ENCODE measurements around the gene MAPK12. TPM values are rescaled to one million over a fixed set of nuclear protein-coding genes. Genes with fewer than 3 reads are reported as not detected.

MAPK12 gene
- total RNA-seq, 1 experiment from 2014 or later: 33.3 TPM

DNA sequence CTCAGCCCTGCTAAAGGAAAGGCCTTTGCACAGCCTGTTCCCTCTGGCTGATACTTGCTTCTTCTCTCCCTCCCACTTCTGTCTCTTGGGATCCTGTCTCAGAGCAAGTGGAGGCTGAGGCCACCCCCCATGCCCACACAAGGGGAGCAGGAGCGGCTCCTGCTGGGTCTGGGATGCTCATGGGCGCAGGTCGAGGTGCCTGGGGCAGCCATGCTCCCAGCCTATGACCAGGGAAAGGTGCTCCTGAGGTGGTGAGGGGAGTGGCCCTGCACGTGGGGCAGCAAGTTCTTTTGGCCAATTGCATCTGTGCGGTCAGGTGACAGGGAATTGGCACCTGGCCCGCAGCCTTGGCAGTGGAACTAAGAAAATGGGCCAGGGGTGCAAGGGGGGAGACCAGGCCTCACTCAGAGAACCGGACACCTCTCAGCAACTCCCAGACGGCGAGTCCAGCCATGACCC, 7.2 kb upstream of the MAPK12 start:
- DNase-seq (ENCODE audit: low spot score): no peak

GRCh38 chr22:50267591-50268390, 6.3 kb upstream of the MAPK12 start:
- no peak for DNase-seq (ENCODE audit: low spot score)

- no peak for DNase-seq (ENCODE audit: low spot score)
Observed at GRCh38 chr22:50266994-50267393, 5.5 kb upstream of the MAPK12 start.

GRCh38 chr22:50264946-50265669, 3.6 kb upstream of the MAPK12 start:
- no peak for DNase-seq (ENCODE audit: low spot score)

GRCh38 chr22:50264104-50264745, 2.7 kb upstream of the MAPK12 start:
- DNase-seq (ENCODE audit: low spot score): no peak

- no peak for DNase-seq (ENCODE audit: low spot score)
Observed at GRCh38 chr22:50262973-50263617, 1.6 kb upstream of the MAPK12 start.

- peak; percentile 63 for DNase-seq (ENCODE audit: low spot score)
Observed at GRCh38 chr22:50262460-50262911, 1.0 kb upstream of the MAPK12 start.

DNA sequence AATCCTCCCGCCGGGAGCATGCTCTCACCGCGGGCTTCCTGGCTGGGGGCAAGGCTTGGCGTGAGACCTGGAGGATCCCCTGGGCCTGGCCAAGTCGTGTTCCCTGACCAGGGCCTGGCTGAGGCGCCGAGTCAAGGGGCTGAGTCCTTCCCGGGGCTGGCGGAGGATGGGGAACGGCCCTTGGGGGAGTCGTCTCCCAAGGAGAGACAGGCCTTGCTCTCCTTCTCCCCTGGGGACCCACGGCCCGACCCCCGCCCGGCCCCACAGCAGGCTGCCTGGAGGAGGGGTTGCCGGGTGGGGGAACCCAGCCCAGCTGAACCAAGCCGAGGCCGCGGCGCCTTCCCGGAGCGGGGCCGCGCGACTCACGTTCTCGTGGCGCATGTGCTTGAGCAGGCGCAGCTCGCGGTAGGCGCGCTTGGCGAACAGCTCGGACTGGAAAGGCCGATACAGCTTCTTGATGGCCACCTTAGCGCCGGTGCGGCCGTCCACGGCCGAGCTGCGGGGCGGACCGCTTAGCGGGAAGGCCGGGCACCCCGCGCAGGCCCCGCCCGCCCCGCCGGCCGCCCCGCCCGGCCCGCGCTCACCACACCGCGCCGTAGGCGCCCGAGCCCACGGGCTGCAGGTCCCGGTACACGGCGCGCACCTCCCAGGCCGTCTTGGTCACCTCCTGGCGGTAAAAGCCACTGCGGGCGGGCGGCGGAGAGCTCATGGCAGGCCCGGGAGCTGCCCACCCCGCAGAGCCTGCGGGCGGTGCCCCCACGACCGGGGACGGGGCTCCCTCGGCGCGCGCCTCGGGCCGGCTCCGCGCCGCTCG, 475 bp downstream of the MAPK12 start:
- DNase-seq (ENCODE audit: low spot score): no peak

DNA sequence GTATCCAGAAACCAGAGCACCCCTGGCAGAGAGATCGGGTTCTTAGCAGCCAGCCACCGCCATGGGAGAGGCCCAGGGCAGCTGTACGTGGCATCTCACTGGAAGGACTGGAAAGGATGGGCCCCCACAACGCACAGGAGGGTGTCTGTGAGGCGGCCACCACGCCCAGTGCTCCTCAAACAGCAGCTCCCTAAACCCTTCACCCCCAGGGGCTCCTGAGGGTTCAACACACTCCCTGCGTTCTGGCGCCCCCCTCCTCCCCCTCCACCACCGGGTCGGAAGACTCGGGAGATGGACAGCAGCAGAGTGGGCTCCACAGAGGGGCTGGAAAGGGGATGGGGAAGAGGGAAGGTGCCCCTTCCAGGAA, 1.1 kb downstream of the MAPK12 start:
- DNase-seq (ENCODE audit: low spot score): no peak

GRCh38 chr22:50259302-50259701, 2.2 kb downstream of the MAPK12 start:
- DNase-seq (ENCODE audit: low spot score): no peak

GRCh38 chr22:50258361-50259292, 2.9 kb downstream of the MAPK12 start:
- DNase-seq (ENCODE audit: low spot score): no peak

GRCh38 chr22:50257451-50258360, 3.8 kb downstream of the MAPK12 start:
- no peak for DNase-seq (ENCODE audit: low spot score)

DNA sequence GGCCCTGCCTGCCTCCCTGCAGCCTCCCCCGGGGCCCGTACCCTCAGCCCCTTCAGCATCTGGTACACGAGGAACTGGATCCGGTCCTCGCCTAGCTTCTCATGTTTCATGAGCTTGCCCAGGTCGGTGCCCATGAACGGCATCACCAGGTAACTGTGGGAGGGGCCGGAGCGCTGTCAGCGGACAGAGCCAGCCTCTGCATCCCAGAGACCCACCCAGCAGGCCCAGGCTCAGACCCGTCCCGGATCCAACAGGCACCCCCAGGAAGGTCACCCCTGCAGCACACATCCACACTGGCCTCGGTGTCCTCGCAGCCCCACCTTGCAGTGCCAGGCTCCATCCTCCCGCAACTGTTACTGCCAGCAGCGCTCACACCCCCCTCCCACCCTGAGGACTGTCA, 4.4 kb downstream of the MAPK12 start:
- no peak for DNase-seq (ENCODE audit: low spot score)

DNA sequence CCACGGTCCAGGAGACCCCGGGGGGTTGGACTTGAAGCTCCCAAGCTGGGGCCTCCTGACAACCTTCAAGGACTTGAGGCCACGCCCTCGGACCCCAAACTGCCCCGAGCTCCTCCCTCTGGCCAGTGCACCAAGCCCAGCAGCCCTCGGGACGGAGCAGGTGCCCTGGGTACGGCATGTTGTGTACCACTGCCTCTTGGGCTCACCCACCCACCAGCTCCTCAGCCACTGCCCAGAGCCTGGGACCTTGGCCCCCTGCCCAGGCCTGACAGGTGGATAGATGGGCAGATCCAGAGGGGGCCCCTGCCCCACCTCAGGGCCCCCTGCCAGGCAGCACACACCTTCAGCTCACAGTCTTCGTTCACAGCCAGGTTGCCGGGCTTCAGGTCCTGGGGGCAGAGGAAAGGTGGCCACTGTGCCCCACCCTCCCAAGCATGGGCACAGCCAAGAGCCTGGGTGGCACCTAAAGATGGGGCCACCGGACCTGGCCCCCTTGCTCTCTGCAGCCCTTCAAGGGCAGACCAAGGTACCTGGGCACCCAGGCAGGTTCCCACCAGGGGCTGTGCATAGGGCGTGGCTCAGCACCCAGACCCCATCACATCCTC, 5.1 kb downstream of the MAPK12 start:
- no peak for DNase-seq (ENCODE audit: low spot score)

DNA sequence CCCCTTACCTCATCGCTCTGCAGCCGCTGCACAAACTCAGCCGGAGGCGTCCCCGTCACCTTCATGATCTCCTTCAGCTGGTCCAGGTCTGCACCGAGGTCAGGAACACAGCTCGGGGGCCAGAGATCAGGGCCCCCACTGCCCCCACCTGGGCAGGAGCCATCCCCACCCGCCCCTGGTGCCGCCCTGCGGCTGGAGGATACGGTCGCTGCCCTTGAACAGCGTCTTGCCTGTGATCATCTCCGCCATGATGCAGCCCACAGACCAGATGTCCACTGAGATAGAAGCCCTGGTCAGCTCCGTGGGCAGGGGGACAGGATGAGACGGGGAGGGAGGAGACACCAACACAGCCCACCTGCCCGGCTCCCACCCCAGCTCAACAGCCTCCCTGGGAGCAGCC, 5.9 kb downstream of the MAPK12 start:
- no peak for DNase-seq (ENCODE audit: low spot score)

DNA sequence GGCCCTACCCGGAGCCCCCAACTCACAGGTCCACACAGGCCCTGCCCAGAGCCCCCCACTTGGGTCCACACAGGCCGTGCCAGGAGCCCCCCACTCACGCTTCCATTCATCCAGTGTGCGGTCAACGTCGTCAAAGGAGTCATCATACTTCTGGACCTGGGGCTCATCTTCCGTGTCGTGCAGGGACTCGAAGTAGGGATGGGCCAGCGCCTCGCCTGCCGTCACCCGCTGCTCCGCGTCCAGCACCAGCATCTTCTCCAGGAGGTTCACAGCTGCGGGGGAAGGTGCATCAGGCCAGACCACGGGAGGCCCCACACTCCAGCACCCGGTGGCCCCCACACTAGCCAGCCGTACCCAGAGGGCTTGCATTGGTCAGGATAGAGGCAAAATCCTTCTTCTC, 6.4 kb downstream of the MAPK12 start:
- DNase-seq (ENCODE audit: low spot score): no peak

DNA sequence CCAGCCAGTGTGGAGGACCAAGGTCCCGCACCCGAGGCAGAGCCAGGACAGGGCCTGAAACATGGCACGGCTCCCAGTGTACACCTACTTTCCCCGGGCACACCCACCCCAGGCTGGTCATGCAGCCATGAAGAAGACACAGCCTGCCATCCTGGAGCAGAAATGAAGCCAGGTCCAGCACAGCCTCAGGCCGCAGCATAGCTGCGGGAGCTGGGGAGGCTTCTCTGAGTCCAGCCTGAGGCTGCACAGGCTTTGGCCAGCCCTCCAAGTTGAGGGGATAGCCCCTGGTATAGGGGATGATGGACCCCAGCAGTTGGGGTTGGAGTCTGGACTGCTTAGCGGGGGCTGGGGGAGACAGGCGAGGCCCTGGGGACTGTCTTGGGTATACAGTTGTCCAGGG, 7.5 kb downstream of the MAPK12 start:
- DNase-seq (ENCODE audit: low spot score): no peak

DNA sequence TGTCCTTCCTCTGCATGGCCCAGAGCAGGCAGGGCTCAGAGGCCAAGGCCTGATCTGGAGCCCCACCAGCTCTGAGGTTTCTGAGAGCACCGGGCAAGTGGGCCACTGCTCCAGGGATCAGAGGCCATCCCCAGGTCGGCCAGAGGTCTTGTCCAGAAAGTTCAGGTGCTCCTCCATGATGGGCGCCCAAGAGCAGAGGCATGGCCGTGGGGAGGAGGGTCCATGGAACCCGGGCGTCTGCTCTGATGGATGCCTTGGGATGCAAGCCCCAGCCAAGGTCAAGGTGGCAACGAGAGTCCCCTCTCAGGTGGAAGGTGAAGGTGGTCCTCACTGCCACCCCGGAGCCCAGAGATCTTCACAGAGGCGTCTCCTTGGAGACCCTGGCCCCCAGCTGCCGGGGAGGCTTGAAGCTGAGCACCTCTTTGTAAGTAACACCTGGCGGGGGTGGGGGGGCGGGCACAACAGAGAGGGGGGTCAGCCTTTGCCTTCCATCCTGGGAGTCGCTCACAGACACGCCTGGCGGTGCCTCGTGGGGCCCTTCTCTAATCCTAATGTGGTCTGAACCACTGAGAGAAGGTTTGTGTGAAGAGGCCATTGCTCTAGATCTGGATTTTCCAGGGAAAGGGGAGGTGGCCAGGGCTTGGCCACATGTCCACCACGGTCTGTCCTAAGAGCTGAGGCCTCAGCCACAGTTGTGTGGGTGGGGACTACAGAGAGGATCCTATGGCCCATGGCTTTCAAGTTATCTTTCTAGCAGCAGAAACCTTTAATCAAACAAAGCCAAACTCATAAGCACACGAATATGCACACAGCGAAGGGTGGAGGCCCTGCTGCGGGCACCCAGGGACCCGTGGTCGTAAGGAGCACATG, 8.2 kb downstream of the MAPK12 start:
- no peak for DNase-seq (ENCODE audit: low spot score)

Data from H4 (cell line).